ENCODE results near the gene KIAA0586.
A peak's percentile ranks its signal among the peaks of the same experiment; 100 is the strongest.

Gene KIAA0586

DNA sequence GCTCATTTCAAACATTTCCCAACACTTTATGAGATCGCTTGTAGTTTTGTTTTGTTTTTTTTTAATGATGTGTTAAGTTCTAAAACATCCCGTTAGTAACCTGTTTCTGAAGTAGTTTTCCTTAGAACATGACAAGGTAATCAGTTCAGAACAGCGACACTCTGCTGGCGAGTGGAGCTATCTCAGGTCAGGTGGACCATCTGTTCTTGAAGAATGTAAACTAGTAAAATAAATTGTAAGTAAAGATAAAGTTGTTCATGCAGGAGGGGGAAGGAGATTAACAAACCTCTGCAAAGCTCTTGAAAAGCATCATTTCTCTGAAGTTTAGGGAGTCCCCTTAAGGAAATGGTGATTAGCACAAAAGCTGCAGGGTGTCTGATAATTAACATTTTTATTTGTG, 138.3 kb downstream of the KIAA0586 start:
- in situ Hi-C loops (cut with HindIII; ENCODE audit: low pct_ligation_motif_present, low sequenced_read_pairs) = no loop called here
- no peak for DNase-seq
- Histone ChIP-seq H3K4me3 (ENCODE audit: low read depth, low read length) (no peak overlapping the region), H3K36me3 (replicated peaks) (no peaks in the 10 kb centered on the region), H3K27me3 (replicated peaks) (no peaks in the 10 kb centered on the region), H3K27ac (no peak overlapping the region)
- TF ChIP-seq, protein P1, sequence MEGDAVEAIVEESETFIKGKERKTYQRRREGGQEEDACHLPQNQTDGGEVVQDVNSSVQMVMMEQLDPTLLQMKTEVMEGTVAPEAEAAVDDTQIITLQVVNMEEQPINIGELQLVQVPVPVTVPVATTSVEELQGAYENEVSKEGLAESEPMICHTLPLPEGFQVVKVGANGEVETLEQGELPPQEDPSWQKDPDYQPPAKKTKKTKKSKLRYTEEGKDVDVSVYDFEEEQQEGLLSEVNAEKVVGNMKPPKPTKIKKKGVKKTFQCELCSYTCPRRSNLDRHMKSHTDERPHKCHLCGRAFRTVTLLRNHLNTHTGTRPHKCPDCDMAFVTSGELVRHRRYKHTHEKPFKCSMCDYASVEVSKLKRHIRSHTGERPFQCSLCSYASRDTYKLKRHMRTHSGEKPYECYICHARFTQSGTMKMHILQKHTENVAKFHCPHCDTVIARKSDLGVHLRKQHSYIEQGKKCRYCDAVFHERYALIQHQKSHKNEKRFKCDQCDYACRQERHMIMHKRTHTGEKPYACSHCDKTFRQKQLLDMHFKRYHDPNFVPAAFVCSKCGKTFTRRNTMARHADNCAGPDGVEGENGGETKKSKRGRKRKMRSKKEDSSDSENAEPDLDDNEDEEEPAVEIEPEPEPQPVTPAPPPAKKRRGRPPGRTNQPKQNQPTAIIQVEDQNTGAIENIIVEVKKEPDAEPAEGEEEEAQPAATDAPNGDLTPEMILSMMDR (IDR thresholded peaks at IDR 0.05; ENCODE audit: low read depth, low read length, missing control alignments) = no peak

DNA sequence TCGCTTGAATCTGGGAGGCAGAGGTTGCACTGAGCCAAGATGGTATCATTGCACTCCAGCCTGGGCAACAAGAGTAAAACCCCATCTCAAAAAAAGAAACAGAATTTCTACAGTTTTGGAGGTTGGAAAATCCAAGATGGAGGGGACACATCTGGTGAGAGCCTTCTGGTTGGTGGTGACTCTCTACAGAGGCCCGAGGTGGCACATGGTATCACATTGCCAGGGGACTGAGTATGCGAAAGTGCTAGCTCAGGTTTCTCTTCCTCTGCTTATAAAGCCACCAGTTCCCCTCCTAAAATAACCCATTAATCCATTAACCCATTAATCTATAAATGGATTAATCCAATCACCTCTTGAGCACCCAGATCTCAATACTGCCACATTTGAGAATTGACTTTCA, 139.5 kb downstream of the KIAA0586 start:
- no peak for DNase-seq
- Histone ChIP-seq H3K4me3 (ENCODE audit: low read depth, low read length) (no peak overlapping the region), H3K27ac (no peak overlapping the region), H3K36me3 (replicated peaks) (no peaks in the 10 kb centered on the region), H3K27me3 (replicated peaks) (no peaks in the 10 kb centered on the region)
- TF ChIP-seq, protein P1 (IDR thresholded peaks at IDR 0.05; ENCODE audit: low read depth, low read length, missing control alignments) = no peak
- in situ Hi-C loops (cut with HindIII; ENCODE audit: low pct_ligation_motif_present, low sequenced_read_pairs) = no loop called here

DNA sequence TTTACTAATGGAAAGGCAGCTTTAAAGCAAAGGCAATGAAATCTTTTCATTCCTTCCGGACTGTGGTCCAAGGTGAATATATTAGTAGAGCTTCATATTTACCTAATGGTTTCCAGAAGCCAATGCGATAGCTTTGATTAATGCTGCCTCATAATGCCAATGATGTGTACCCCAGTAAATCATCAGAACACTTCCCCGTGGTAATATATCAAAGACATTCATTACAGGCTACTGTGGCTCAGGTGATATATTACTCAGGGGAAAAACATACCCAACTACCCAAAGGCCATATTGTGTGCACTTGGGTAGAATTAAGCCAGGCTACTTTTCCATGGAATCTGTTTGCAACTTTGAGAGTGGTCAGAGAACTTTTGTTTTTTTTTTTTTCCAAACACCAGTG, 140.8 kb downstream of the KIAA0586 start:
- Histone ChIP-seq H3K4me3 (ENCODE audit: low read depth, low read length) (no peak overlapping the region), H3K27me3 (replicated peaks) (no peaks in the 10 kb centered on the region), H3K27ac (no peak overlapping the region), H3K36me3 (replicated peaks) (no peaks in the 10 kb centered on the region)
- in situ Hi-C loops (cut with HindIII; ENCODE audit: low pct_ligation_motif_present, low sequenced_read_pairs) = no loop called here
- no peak for DNase-seq
- TF ChIP-seq, protein P1 (IDR thresholded peaks at IDR 0.05; ENCODE audit: low read depth, low read length, missing control alignments) = no peak

DNA sequence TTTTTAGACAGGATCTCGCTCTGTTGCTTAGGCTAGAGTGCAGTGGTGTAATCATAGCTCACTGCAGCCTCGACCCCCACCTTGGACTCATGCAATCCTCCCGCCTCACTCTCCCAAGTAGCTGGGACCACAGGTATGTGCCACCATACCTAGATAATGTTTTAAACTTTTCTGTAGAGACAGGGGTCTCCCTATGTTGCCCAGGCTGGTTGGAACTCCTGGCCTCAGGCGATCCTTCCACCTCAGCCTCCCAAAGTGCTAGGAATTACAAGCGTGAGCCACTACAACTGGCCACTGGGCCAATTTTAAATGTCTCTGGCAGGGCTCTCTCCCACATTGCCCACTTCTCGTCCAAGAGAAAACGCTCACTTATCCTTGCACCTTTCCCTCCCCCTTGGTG, 143.7 kb downstream of the KIAA0586 start:
- in situ Hi-C loops (cut with HindIII; ENCODE audit: low pct_ligation_motif_present, low sequenced_read_pairs) = no loop called here
- TF ChIP-seq, protein P1 (IDR thresholded peaks at IDR 0.05; ENCODE audit: low read depth, low read length, missing control alignments) = no peak
- H3K27ac ChIP-seq = no peak overlapping the region
- no peaks in the 10 kb centered on the region for H3K27me3 ChIP-seq (replicated peaks)
- H3K36me3 ChIP-seq (replicated peaks) = no peaks in the 10 kb centered on the region
- no peak for DNase-seq
- H3K4me3 ChIP-seq (ENCODE audit: low read depth, low read length) = no peak overlapping the region

- in situ Hi-C loops (cut with HindIII; ENCODE audit: low pct_ligation_motif_present, low sequenced_read_pairs) = no loop called here
- H3K36me3 ChIP-seq (replicated peaks) = no peaks in the 10 kb centered on the region
- H3K27me3 ChIP-seq (replicated peaks) = no peaks in the 10 kb centered on the region
- TF ChIP-seq, protein P1 (IDR thresholded peaks at IDR 0.05; ENCODE audit: low read depth, low read length, missing control alignments) = no peak
- no peak overlapping the region for H3K27ac ChIP-seq
- DNase-seq = peak; percentile 55
- no peak overlapping the region for H3K4me3 ChIP-seq (ENCODE audit: low read depth, low read length)
Measured at GRCh38 chr14:58571769-58572472, 144.4 kb downstream of the KIAA0586 start.

DNA sequence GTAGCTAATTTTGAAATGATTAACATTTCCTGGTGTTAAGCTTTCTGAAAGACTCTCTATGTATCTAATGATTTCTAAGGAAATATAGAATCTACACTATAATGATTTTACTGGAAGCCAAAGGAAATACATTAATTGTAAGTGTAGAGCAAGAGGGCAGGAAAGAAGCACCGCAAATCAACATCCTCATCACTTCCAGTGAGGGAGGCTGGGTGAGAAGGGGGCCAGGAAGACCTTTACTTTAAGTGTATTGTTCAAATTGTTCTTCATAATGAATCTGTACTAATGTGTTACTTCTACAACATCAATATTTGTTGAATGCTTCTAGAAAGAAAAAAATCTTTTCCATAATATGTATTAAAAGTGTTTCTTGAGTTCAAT, 144.9 kb downstream of the KIAA0586 start:
- in situ Hi-C loops (cut with HindIII; ENCODE audit: low pct_ligation_motif_present, low sequenced_read_pairs) = no loop called here
- no peaks in the 10 kb centered on the region for H3K36me3 ChIP-seq (replicated peaks)
- H3K4me3 ChIP-seq (ENCODE audit: low read depth, low read length) = no peak overlapping the region
- no peak for DNase-seq
- TF ChIP-seq, protein P1 (IDR thresholded peaks at IDR 0.05; ENCODE audit: low read depth, low read length, missing control alignments) = no peak
- no peaks in the 10 kb centered on the region for H3K27me3 ChIP-seq (replicated peaks)
- H3K27ac ChIP-seq = no peak overlapping the region
